Measurements from ENCODE around the gene STARD9. TPM values are rescaled to one million over a fixed set of nuclear protein-coding genes. Genes with fewer than 3 reads are reported as not detected.
"Not testable (repeated sequence)": the region's sequence is repeated elsewhere in the genome, so short reads cannot be mapped to it uniquely, and the experiment has no call there.

STARD9 gene
- total RNA-seq, 1 experiment from 2014 or later = 15.2 TPM

- Histone ChIP-seq H3K4me1 (no peaks in the 10 kb centered on the region), H3K9me3 (replicated peaks) (peaks cover 2% of the 10 kb centered on the region; the same call in 1 of the 2 replicates), H3K27ac (no peak overlapping the region), H3K4me3 (no peak overlapping the region), H3K27me3 (no peaks in the 10 kb centered on the region), H3K36me3 (no peaks in the 10 kb centered on the region; the same call in none of the 2 replicates)
- DNase-seq = no peak
These were observed 174.9 kb downstream of the STARD9 start for GRCh38 chr15:42750306-42750705.

GRCh38 chr15:42759093-42759492, 183.7 kb downstream of the STARD9 start:
- H3K9me3 ChIP-seq (replicated peaks) = peaks cover 17% of the 10 kb centered on the region
- H3K27me3 ChIP-seq = no peaks in the 10 kb centered on the region
- H3K4me3 ChIP-seq = no peak overlapping the region
- no peaks in the 10 kb centered on the region for H3K4me1 ChIP-seq
- no peak for DNase-seq
- no peaks in the 10 kb centered on the region for H3K36me3 ChIP-seq
- no peak overlapping the region for H3K27ac ChIP-seq

- H3K9me3 ChIP-seq (replicated peaks) = peaks cover 17% of the 10 kb centered on the region
- H3K4me1 ChIP-seq = no peaks in the 10 kb centered on the region
- no peak overlapping the region for H3K27ac ChIP-seq
- H3K36me3 ChIP-seq = no peaks in the 10 kb centered on the region
- no peak overlapping the region for H3K4me3 ChIP-seq
- no peak for DNase-seq
- H3K27me3 ChIP-seq = no peaks in the 10 kb centered on the region
These were observed 185.4 kb downstream of the STARD9 start for GRCh38 chr15:42760759-42761158.

GRCh38 chr15:42761813-42762212, 186.4 kb downstream of the STARD9 start:
- H3K36me3 ChIP-seq, H3K27me3 ChIP-seq, H3K4me1 ChIP-seq, H3K4me3 ChIP-seq, H3K27ac ChIP-seq, DNase-seq: not testable (repeated sequence)
- peaks cover 19% of the 10 kb centered on the region for H3K9me3 ChIP-seq (replicated peaks)

GRCh38 chr15:42764154-42764731, 188.8 kb downstream of the STARD9 start:
- H3K9me3 ChIP-seq (replicated peaks) = peaks cover 20% of the 10 kb centered on the region
- H3K4me1 ChIP-seq, DNase-seq, H3K4me3 ChIP-seq, H3K36me3 ChIP-seq, H3K27ac ChIP-seq, H3K27me3 ChIP-seq: not testable (repeated sequence)

- not testable (repeated sequence) for H3K4me1 ChIP-seq, H3K4me3 ChIP-seq, H3K27me3 ChIP-seq, DNase-seq, H3K36me3 ChIP-seq, H3K27ac ChIP-seq
- peaks cover 16% of the 10 kb centered on the region for H3K9me3 ChIP-seq (replicated peaks)
These were observed 190.7 kb downstream of the STARD9 start for GRCh38 chr15:42766109-42766508.

Other genes starting within 250 kb of the STARD9 start
- 0.59 and 0.81 TPM in 2 replicates for gene CAPN3, start 216.1 kb upstream of the STARD9 start, total RNA-seq (2014; rRNA removed; shearing (Covaris generic))
- gene ZNF106, start 84.5 kb upstream of the STARD9 start, total RNA-seq (2014; rRNA removed; shearing (Covaris generic)) = 84.6 and 86.2 TPM in 2 replicates
- gene SNAP23, start 80.0 kb upstream of the STARD9 start, total RNA-seq (2014; rRNA removed; shearing (Covaris generic)) = 52.6 and 60.7 TPM in 2 replicates
- gene LRRC57, start 26.8 kb upstream of the STARD9 start, total RNA-seq (2014; rRNA removed; shearing (Covaris generic)) = 23.8 and 26.4 TPM in 2 replicates
- gene HAUS2, start 26.8 kb upstream of the STARD9 start, total RNA-seq (2014; rRNA removed; shearing (Covaris generic)) = 54.7 and 59.2 TPM in 2 replicates
- gene CDAN1, start 161.5 kb downstream of the STARD9 start, total RNA-seq (2014; rRNA removed; shearing (Covaris generic)) = 16.2 and 17.8 TPM in 2 replicates